ENCODE results near the gene ZHX3. TPM values are rescaled to one million over a fixed set of nuclear protein-coding genes. Genes with fewer than 3 reads are reported as not detected.

Gene ZHX3
- total RNA-seq, 4 donors from 2014 or later = 47.1 to 58.6 (median 50.7) TPM

- 80 to 96% methylated on average over 2 of the region's 2 CpGs for WGBS, 2 donors
- H3K4me1 ChIP-seq = peaks cover 0 to 14% (median 0%) of the 10 kb centered on the region in 4 donors
- H3K9me3 ChIP-seq = peaks cover 0 to 16% (median 4%) of the 10 kb centered on the region in 4 donors
- no peak overlapping the region for H3K4me3 ChIP-seq
- TF ChIP-seq POLR2A (IDR thresholded peaks at IDR 0.05) = no peak
- TF ChIP-seq, protein P1, sequence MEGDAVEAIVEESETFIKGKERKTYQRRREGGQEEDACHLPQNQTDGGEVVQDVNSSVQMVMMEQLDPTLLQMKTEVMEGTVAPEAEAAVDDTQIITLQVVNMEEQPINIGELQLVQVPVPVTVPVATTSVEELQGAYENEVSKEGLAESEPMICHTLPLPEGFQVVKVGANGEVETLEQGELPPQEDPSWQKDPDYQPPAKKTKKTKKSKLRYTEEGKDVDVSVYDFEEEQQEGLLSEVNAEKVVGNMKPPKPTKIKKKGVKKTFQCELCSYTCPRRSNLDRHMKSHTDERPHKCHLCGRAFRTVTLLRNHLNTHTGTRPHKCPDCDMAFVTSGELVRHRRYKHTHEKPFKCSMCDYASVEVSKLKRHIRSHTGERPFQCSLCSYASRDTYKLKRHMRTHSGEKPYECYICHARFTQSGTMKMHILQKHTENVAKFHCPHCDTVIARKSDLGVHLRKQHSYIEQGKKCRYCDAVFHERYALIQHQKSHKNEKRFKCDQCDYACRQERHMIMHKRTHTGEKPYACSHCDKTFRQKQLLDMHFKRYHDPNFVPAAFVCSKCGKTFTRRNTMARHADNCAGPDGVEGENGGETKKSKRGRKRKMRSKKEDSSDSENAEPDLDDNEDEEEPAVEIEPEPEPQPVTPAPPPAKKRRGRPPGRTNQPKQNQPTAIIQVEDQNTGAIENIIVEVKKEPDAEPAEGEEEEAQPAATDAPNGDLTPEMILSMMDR (IDR thresholded peaks at IDR 0.05) = no peak
- no peak for TF ChIP-seq EP300 (IDR thresholded peaks at IDR 0.05)
- H3K27ac ChIP-seq = no peak overlapping the region
- no peaks in the 10 kb centered on the region for H3K36me3 ChIP-seq
- DNase-seq (ENCODE audit: low spot score in 2 of 2) = no peak
- H3K27me3 ChIP-seq = no peaks in the 10 kb centered on the region
Observed at GRCh38 chr20:41286240-41286851, 31.2 kb downstream of the ZHX3 start.

GRCh38 chr20:41279546-41280225 lies 37.8 kb downstream of the ZHX3 start:
- no peak overlapping the region for H3K4me3 ChIP-seq

DNA sequence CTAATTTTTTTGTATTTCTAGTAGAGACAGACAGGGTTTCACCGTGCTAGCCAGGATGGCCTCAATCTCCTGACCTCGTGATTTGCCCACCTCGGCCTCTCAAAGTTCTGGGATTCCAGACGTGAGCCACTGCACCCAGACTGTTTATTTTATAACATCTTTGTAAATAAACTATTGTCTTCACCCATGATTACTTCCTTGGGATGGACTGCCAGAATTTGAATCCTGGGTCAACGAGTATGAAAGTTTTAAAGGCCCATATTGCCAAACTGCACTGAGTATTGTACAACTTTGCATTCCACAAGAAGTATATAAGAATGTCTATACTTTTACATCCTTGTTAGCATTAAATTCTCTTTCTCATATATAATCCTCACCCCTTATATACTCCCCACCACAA lies 38.6 kb downstream of the ZHX3 start:
- Histone ChIP-seq H3K9me3 (no peaks in the 10 kb centered on the region), H3K4me1 (peaks cover 0 to 36% (median 15%) of the 10 kb centered on the region in 4 donors), H3K27me3 (no peaks in the 10 kb centered on the region), H3K36me3 (no peaks in the 10 kb centered on the region), H3K4me3 (no peak overlapping the region), H3K27ac (no peak overlapping the region)
- TF ChIP-seq POLR2A (IDR thresholded peaks at IDR 0.05) (no peak), EP300 (IDR thresholded peaks at IDR 0.05) (no peak)
- no peak for DNase-seq (ENCODE audit: low spot score in 2 of 2)
- 70 to 71% methylated on average over 5 of the region's 5 CpGs for WGBS, 2 donors

More at GRCh38 chr20:41279546-41280225, 37.8 kb downstream of the ZHX3 start:
- Histone ChIP-seq H3K36me3 (no peaks in the 10 kb centered on the region), H3K27ac (peak overlapping the region in 1 of 4 donors; percentile 15), H3K9me3 (no peaks in the 10 kb centered on the region), H3K4me1 (peaks cover 0 to 31% (median 14%) of the 10 kb centered on the region in 4 donors), H3K27me3 (no peaks in the 10 kb centered on the region)
- TF ChIP-seq, protein P1 (IDR thresholded peaks at IDR 0.05) = no peak
- TF ChIP-seq EP300 (IDR thresholded peaks at IDR 0.05) = no peak
- no peak for TF ChIP-seq POLR2A (IDR thresholded peaks at IDR 0.05)
- WGBS, 2 donors = 49 to 68% methylated on average over 3 of the region's 3 CpGs
- DNase-seq (ENCODE audit: low spot score in 2 of 2) = no peak

GRCh38 chr20:41277049-41277448 lies 40.5 kb downstream of the ZHX3 start:
- no peaks in the 10 kb centered on the region for H3K9me3 ChIP-seq
- no peaks in the 10 kb centered on the region for H3K36me3 ChIP-seq
- WGBS, 2 donors = 89 to 95% methylated on average over 3 of the region's 3 CpGs
- no peaks in the 10 kb centered on the region for H3K27me3 ChIP-seq
- TF ChIP-seq, protein P1 (IDR thresholded peaks at IDR 0.05) = no peak
- no peak for TF ChIP-seq POLR2A (IDR thresholded peaks at IDR 0.05)
- TF ChIP-seq EP300 (IDR thresholded peaks at IDR 0.05) = no peak
- no peak for DNase-seq (ENCODE audit: low spot score in 2 of 2)
- peaks cover 0 to 43% (median 15%) of the 10 kb centered on the region in 4 donors for H3K4me1 ChIP-seq
- H3K27ac ChIP-seq = peak overlapping the region in 3 of 4 donors; percentile 44 to 87 (median 71)
- no peak overlapping the region for H3K4me3 ChIP-seq

GRCh38 chr20:41276317-41276751 lies 41.2 kb downstream of the ZHX3 start:
- peak overlapping the region; percentile 44 to 87 (median 58) for H3K27ac ChIP-seq
- no peak for DNase-seq (ENCODE audit: low spot score in 2 of 2)
- WGBS, 2 donors = 30 to 36% methylated on average over 9 of the region's 9 CpGs
- H3K27me3 ChIP-seq = no peaks in the 10 kb centered on the region
- peaks cover 0 to 49% (median 15%) of the 10 kb centered on the region in 4 donors for H3K4me1 ChIP-seq
- H3K36me3 ChIP-seq = no peaks in the 10 kb centered on the region
- no peaks in the 10 kb centered on the region for H3K9me3 ChIP-seq
- TF ChIP-seq POLR2A (IDR thresholded peaks at IDR 0.05) = no peak
- no peak for TF ChIP-seq EP300 (IDR thresholded peaks at IDR 0.05)
- no peak overlapping the region for H3K4me3 ChIP-seq

- H3K9me3 ChIP-seq = no peaks in the 10 kb centered on the region
- H3K4me1 ChIP-seq = peaks cover 0 to 49% (median 15%) of the 10 kb centered on the region in 4 donors
- no peaks in the 10 kb centered on the region for H3K27me3 ChIP-seq
- no peak overlapping the region for H3K4me3 ChIP-seq
- DNase-seq (ENCODE audit: low spot score in 2 of 2) = no peak
- 73 to 81% methylated on average over 4 of the region's 4 CpGs for WGBS, 2 donors
- no peaks in the 10 kb centered on the region for H3K36me3 ChIP-seq
- H3K27ac ChIP-seq = peak overlapping the region in 2 of 4 donors; percentile 71 to 87
- TF ChIP-seq POLR2A (IDR thresholded peaks at IDR 0.05) = no peak
- TF ChIP-seq EP300 (IDR thresholded peaks at IDR 0.05) = no peak
- TF ChIP-seq, protein P1 (IDR thresholded peaks at IDR 0.05) = no peak
Observed at GRCh38 chr20:41275301-41275731, 42.2 kb downstream of the ZHX3 start.
